HG03159 (cell line): ENCODE measurements around the gene PPFIA2.
"Not testable (repeated sequence)": the region's sequence is repeated elsewhere in the genome, so short reads cannot be mapped to it uniquely, and the experiment has no call there.

Experiments
- ATAC-seq: cut with Tn5 transposase; IDR thresholded peaks from one replicate; pipeline ENCODE4 v1.9.1; 2021; ENCODE audit warnings: mild to moderate bottlenecking, moderate library complexity; ENCODE audit not compliant: unreplicated experiment

Gene PPFIA2

DNA sequence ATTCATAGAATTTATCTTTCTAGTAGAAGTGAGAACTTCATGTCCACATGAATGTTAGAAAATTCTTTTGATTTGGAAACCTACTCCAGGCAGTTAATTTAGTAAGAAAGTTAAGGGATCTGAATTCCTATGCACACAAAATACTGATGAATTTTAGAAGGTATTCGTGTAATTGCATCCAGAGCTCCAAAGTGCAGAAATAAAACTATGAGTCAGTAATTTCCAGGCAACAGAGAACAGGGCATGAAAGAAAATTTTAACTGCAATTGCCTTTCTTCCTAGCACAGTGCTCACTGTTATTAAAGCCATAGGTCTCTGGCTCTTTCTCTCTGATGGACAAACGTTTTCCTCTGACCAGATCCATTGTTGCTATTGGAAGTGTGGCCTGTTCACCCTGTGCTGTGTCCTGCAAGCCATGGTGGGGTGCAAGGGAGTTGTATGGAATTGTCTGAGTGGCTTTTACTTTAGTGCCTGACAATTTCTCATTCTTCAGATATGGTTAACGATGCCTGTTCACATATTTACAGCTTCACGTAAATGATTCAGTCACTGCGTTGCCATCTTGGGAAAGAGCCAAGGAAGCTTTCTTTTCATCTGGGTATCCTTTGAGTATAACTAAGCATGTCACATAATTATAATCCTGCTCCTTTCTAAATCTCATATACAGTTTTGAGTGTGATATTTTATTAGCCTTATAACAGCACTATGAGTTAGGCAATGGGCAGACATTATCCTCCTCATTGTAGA is 536.1 kb downstream of the PPFIA2 start:
- ATAC-seq: no peak

DNA sequence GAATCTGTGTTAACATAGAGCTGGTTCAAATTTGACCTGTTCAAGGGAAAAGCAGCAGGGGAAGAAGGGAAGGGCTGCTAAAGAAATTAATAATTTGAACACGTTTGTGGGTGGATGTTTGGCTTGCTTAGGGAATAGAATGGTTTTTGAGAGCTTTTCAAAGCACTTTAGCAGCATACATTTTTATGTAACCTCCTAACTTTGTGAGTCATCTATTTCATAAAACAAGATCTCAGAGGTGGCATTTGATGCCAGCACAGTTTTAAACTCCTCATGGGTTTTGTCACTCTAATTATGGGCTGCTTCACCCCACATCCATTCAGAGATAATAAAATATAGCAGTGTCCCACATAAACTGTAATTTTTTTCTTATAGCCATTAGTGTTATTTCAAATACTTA is 537.5 kb downstream of the PPFIA2 start:
- ATAC-seq: no peak

DNA sequence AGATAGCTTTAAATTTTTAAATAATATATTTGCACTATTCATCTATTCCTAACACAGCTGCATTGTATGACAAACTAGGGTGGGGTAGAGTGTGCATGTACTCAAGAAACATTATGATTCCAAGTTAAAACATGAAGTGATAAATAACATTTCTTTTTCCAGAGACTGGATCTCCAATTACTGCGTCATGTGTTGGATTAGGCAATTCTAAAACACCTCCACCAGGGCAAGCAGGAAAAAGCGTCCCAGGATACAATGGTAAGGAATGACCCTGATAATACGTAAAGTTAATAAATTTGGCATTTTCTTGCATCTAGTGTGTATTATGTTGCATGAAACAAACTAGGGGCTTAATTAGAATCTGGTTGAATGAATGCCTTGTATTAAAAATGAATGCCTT is 542.4 kb downstream of the PPFIA2 start:
- no peak for ATAC-seq

DNA sequence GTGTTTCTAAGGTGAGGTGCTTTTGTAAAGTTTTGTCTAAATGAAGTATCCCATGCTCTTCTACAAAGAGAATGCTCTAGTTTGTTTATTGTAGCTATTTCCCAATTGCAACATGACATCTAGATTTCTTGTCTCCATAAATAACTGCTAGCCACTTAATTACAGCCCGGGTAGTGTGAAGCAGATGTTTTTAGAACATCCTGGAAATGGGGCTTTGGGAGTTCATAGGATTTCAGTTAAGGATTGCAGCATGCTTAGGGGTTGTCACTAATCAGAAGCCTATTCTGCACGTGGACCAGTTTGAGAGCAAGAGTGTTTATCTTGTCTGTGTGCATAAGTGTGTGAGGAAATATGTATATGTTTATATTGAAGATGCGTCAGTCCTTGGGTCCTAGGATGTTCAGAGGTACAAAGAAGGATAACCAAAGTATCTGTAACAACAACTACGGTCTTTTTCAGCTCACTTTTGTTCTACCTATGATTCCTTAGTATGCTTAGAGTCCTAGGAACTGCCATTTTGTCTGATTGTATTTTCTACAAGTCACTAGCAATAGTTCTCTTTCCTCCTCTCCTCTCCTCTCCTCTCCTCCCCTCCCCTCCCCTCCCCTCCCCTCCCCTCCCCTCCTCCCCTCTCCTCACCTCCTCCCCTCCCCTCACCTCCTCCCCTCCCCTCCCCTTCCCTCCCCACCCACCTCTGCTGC is 546.0 kb downstream of the PPFIA2 start:
- ATAC-seq: no peak

DNA sequence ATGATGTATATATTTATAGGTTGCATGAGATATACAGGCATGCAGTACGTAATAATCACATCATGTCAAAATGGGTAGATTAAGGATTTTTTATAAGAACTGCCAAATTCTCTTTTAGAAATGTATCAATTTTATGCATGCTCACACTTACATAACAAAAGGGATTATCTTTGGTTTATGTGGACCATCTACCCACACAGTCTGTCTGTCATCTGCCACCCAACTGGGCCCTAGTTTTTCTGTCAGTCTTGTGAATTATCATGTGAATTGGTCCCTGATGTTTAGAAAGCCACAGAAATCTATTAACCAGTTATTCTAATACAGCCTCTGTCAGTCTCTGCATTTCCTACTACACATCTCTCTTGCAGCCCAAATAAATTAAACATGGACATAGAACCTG is 547.8 kb downstream of the PPFIA2 start:
- no peak for ATAC-seq

DNA sequence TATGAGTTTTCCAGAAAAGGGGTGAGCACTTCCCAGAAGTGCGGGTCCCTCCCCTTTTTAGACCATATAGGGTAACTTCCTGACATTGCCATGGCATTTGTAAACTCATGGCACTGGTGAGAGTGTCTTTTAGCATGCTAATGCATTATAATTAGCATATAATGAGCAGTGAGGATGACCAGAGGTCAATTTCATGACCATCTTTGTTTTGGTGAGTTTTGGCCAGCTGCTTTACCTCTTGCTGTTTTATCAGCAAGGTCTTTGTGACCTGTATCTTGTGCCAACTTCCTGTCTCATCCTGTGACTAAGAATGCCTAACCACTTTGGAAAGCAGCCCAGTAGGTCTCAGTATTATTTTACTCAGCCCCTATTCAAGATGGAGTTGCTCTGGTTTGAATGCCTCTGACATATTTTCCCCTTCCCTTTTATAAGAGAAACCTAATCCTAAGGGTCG is 549.4 kb downstream of the PPFIA2 start:
- not testable (repeated sequence) for ATAC-seq

DNA sequence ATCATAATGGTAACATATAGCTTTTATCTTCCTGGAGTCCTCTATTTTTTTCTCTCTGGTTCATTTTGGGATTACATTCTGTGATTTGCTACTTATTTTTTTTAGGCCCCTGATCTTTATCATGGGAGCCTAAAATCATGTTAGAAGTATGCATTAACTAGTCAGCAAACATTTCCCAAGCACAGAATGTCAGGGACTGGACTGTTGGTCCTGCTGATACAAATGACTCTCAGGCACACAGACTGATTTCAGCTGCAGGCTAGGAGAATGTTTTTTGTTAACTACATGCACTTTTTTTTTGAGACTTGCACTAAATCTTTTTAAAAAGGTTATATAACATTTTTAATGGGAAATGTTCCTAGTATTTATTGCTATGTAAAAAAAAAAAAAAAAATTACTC is 550.1 kb downstream of the PPFIA2 start:
- ATAC-seq: no peak

DNA sequence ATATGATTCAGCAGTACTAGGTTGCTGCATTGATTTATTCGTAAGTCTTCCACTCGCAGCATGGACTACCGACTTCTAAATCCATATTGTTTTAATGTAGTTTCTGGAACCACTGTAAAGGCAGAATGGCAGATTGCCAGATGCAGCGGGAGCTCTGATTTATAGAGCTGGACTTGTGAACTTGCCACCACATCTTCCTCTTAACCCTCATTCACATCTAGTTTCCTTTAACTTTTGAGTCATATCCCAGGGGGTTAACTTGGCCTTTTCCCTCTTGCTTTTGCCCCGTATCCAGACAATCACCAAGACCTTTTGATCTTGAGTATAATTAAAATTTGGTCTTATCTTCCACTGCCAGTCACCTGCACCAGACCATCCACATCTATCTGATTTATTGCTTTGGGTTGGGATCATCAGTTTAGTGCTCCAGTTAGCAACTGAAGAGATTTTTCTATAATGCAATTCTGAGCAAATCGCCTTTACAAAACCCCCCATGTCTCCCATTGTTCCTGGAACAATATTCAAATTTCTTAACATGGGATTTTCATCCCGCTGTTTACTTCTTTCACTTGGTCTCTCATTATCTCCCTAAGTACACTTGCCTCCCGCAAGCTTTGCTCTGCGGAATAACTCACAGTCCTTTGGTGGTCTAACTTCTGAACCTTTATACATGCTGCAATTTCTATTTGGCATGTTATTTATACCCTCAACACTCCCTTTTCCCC is 550.8 kb downstream of the PPFIA2 start:
- no peak for ATAC-seq
